GM12873 (cell line): ENCODE results near the gene SLC2A2.

Experiments
- CTCF ChIP-seq: IDR thresholded peaks from 2 replicates; pipeline ENCODE4 v1.5.1; 2012; ENCODE audit warnings: low read depth, mild to moderate bottlenecking, moderate library complexity, low read length, control low read depth; ENCODE audit not compliant: insufficient read depth; ENCODE audit errors: missing control alignments

Gene SLC2A2

GRCh38 chr3:170947018-170947769 lies 79.3 kb downstream of the SLC2A2 start:
- TF ChIP-seq CTCF = no peak
